Colonic mucosa (tissue), 4 donors: Measurements from ENCODE around the gene NUP210. TPM values are rescaled to one million over a fixed set of nuclear protein-coding genes. Genes with fewer than 3 reads are reported as not detected.
A peak's percentile ranks its signal among the peaks of the same experiment; 100 is the strongest.

Source experiments
- DNase-seq: peaks from one replicate; pipeline ENCODE4 v3.0.0-alpha.2; 2020
- H3K27ac ChIP-seq: fragments of 200-600 bp; one replicate; pipeline ENCODE4 v1.8.0; 2021
- H3K27me3 ChIP-seq: fragments of 200-600 bp; one replicate; pipeline ENCODE4 v1.8.0; 2021
- H3K36me3 ChIP-seq: fragments of 200-600 bp; one replicate; pipeline ENCODE4 v1.8.0; 2021
- H3K4me1 ChIP-seq: fragments of 200-600 bp; one replicate; pipeline ENCODE4 v1.8.0; 2021; ENCODE audit warnings: mild to moderate bottlenecking
- H3K4me3 ChIP-seq: fragments of 200-600 bp; one replicate; pipeline ENCODE4 v1.8.0; 2021
- H3K9ac ChIP-seq, 2 donors: one replicate each; pipeline ENCODE4 v1.7.0; 2013; ENCODE audit warnings: control low read depth in 2 of 2, low read depth in 2 of 2, low read length in 2 of 2
- H3K9me3 ChIP-seq: fragments of 200-600 bp; one replicate; pipeline ENCODE4 v1.8.0; 2021
- CTCF ChIP-seq: fragments of 200-600 bp; IDR thresholded peaks from one replicate; pipeline ENCODE4 v1.8.0; 2022; ENCODE audit warnings: antibody characterized with exemption, mild to moderate bottlenecking
- intact Hi-C: fragments of 100-400 bp; cut with DNase I; formaldehyde crosslinking; loops from one replicate; pipeline ENCODE4 v1.14.1; 2022
- total RNA-seq, 2 donors: library from RNA; stranded (reverse); fragmentation: NEBNext Ultra II Directional in 1 of 2; extraction: Animal tissue kit (Norgen Biotek cat#: 25700) in 1 of 2; gene quantifications; one replicate each; pipeline ENCODE4 v1.2.1, GENCODE V29; 2021
- donor health status: healthy.
- donor health status: DM: no; HTN: no; CAD: no.
- donor health status: DM: no; HTN: no; CAD: no.

The NUP210 gene
- total RNA-seq, 2 donors from 2014 or later: 7.5 to 23.8 TPM

- Histone ChIP-seq H3K4me3 (no peak overlapping the region), H3K27me3 (no peaks in the 10 kb centered on the region), H3K9ac (no peak overlapping the region), H3K9me3 (no peaks in the 10 kb centered on the region), H3K27ac (peak overlapping the region; percentile 7), H3K36me3 (no peaks in the 10 kb centered on the region), H3K4me1 (no peaks in the 10 kb centered on the region)
- TF ChIP-seq CTCF: no peak
- intact Hi-C loops: no loop called here
- DNase-seq: peak; percentile 40
Observed at GRCh38 chr3:13414040-13414729, 5.9 kb downstream of the NUP210 start.

GRCh38 chr3:13411186-13411860, 8.8 kb downstream of the NUP210 start:
- H3K36me3 ChIP-seq: no peaks in the 10 kb centered on the region
- no peak for DNase-seq
- TF ChIP-seq CTCF: no peak
- no peaks in the 10 kb centered on the region for H3K9me3 ChIP-seq
- no peak overlapping the region for H3K4me3 ChIP-seq
- no peak overlapping the region for H3K9ac ChIP-seq
- intact Hi-C loops: no loop called here
- no peaks in the 10 kb centered on the region for H3K27me3 ChIP-seq
- H3K27ac ChIP-seq: no peak overlapping the region
- H3K4me1 ChIP-seq: no peaks in the 10 kb centered on the region

GRCh38 chr3:13408890-13409289, 11.2 kb downstream of the NUP210 start:
- no peak for DNase-seq
- no peaks in the 10 kb centered on the region for H3K27me3 ChIP-seq
- H3K4me3 ChIP-seq: no peak overlapping the region
- no peaks in the 10 kb centered on the region for H3K36me3 ChIP-seq
- H3K9ac ChIP-seq: no peak overlapping the region
- H3K4me1 ChIP-seq: no peaks in the 10 kb centered on the region
- H3K27ac ChIP-seq: no peak overlapping the region
- no peaks in the 10 kb centered on the region for H3K9me3 ChIP-seq
- intact Hi-C loops: no loop called here
- no peak for TF ChIP-seq CTCF

GRCh38 chr3:13407926-13408325, 12.2 kb downstream of the NUP210 start:
- Histone ChIP-seq H3K36me3 (no peaks in the 10 kb centered on the region), H3K27ac (no peak overlapping the region), H3K4me3 (no peak overlapping the region), H3K9ac (no peak overlapping the region), H3K9me3 (no peaks in the 10 kb centered on the region), H3K27me3 (no peaks in the 10 kb centered on the region), H3K4me1 (no peaks in the 10 kb centered on the region)
- DNase-seq: no peak
- intact Hi-C loops: no loop called here
- no peak for TF ChIP-seq CTCF

- TF ChIP-seq CTCF: no peak
- intact Hi-C loops: no loop called here
- H3K9me3 ChIP-seq: no peaks in the 10 kb centered on the region
- no peaks in the 10 kb centered on the region for H3K36me3 ChIP-seq
- H3K4me1 ChIP-seq: no peaks in the 10 kb centered on the region
- no peak overlapping the region for H3K9ac ChIP-seq
- no peak for DNase-seq
- no peaks in the 10 kb centered on the region for H3K27me3 ChIP-seq
- H3K4me3 ChIP-seq: no peak overlapping the region
- no peak overlapping the region for H3K27ac ChIP-seq
Observed at GRCh38 chr3:13407475-13407874, 12.6 kb downstream of the NUP210 start.
